ENCODE data around the gene NCOA7.
A peak's percentile ranks its signal among the peaks of the same experiment; 100 is the strongest.

Gene NCOA7

DNA sequence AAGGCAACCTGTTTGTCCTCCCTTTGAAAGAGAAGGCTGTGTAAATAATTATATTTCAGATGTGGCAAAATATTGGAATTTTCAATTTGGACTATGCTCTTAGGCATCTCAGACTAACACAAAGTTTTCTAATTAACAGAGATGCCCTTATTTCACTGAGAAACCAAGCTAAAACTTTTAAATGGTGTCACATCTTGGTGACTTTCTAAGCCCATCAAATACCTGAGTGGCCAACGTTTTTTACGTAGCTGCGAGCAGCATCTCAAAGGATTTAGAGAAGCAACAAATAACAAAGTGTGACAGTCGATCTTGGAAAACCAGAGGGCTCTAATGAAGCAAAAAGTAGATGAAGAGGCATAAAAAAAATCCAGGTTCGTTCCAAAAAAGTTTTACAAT lies 44.7 kb upstream of the NCOA7 start:
- no peak for TF ChIP-seq ZFX (IDR thresholded peaks at IDR 0.05; ENCODE audit: borderline replicate concordance)
- TF ChIP-seq, protein P1, sequence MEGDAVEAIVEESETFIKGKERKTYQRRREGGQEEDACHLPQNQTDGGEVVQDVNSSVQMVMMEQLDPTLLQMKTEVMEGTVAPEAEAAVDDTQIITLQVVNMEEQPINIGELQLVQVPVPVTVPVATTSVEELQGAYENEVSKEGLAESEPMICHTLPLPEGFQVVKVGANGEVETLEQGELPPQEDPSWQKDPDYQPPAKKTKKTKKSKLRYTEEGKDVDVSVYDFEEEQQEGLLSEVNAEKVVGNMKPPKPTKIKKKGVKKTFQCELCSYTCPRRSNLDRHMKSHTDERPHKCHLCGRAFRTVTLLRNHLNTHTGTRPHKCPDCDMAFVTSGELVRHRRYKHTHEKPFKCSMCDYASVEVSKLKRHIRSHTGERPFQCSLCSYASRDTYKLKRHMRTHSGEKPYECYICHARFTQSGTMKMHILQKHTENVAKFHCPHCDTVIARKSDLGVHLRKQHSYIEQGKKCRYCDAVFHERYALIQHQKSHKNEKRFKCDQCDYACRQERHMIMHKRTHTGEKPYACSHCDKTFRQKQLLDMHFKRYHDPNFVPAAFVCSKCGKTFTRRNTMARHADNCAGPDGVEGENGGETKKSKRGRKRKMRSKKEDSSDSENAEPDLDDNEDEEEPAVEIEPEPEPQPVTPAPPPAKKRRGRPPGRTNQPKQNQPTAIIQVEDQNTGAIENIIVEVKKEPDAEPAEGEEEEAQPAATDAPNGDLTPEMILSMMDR (IDR thresholded peaks at IDR 0.05), result no peak
- no peak overlapping the region for H3K27ac ChIP-seq

DNA sequence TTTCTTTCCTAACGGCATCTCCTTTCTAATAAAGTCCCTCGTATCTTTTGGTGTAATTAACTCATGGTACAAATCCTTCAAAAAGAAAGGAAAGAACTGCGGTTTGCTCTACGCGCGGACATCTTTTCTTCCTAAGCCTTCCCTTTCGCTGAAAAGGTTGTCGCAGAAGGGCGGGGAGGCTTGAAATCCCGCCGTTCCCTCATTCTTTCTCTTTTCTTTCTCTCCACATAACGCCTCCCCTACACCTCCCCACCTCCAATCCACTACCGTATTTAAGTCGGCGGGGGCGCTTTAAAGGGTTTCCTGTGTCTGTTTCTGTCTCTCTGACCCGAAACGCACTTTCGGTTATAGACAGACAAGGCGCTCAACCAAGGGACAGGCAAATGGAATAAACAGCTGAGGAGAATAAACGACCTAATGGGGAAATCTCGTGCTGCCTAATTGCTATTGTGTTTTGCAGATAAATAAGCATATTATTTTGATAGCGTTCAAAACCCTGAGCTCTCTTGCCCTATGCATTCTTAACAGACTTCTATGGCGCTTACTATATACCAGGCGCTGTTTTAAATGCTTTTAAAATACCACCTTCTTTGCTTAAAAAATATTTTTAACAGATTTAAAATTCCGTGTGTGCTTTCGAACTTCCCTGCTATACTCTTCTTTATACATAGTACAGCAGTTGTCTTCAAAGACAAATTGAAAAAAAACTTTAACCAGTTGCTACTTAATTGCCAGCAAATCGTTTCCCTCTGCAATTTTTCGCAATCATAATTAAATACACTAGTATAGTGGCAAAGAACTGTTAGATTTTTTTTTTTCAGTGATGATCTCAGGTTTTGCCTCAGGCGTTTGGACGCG lies 43.8 kb upstream of the NCOA7 start:
- TF ChIP-seq, protein P1 (IDR thresholded peaks at IDR 0.05), result no peak
- TF ChIP-seq ZFX (IDR thresholded peaks at IDR 0.05; ENCODE audit: borderline replicate concordance), result no peak
- no peak overlapping the region for H3K27ac ChIP-seq

DNA sequence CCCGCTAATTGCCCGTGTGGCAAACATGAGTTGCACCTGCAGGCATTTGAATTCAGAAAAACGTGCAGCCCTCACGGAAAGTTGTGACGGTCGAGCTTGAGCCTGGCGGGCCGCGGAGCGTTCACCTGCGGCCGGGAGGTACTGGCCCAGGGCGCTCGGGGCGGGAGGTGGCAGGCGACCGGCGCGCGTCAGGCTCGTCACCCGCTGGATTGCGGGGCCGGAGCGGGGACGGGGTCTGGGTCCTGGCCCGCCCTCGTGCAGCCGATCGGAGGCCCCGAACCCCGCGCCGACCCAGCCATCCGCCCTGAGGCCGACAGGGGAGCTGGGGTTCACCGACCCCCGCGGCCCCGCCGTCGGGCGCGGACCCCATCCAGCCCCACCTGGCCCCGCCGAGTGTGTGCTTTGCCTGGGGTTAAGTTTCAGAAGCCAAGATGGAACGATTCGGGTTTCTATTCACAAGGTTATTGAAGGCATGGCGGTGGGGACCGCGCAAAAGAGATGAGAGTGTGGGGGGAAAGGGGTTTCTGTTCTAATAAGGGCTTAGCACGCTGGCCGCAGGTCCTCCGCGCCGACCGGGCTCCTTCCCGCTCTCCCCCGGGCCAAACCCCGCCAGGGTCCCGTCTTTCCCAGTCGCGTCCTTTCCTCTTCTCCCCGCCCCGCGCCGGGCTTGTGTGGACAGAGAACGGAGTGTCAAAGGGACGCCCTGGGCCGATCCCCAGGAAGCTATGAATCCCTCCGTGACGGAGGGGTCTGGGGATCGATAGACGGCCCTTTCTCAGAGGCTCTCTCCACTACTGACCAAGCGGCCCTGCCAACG lies 43.0 kb upstream of the NCOA7 start:
- TF ChIP-seq, protein P1 (IDR thresholded peaks at IDR 0.05), result no peak
- TF ChIP-seq ZFX (IDR thresholded peaks at IDR 0.05; ENCODE audit: borderline replicate concordance), result no peak
- no peak overlapping the region for H3K27ac ChIP-seq

DNA sequence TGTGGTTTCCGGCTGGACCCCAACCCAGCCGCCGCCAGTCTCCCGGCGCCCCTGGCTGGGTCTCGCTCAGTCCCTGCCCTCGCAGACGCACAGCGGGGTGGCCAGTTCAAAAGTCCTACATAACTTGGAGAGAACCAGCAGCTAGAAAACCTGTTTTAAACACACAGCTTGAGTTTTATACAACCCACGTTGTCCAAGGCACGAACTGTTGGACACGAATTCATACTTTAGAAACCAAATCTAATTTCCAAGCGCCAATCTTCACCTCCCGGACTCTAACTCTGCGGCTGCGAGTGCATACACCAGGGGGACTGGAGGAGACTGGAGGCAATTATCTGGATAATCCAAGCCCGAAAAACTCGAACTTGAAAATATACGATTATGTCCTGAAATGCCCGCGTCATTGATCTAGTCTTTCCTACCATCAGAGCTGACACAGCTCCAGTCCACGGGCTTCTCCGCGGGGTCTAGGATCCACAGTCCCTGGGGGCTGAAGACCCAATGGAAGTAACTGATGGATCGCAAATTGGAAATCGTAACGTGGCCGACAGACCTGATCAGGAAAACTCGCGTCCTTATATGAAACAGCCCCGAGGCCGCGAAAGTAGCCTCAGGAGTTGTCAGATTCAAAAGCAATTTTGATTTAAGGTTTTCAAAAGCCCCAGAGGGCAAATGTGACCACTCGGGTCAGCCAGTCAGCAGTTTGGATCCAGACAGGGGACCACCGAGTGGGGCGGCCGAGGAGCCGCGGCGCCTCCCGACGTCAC lies 42.2 kb upstream of the NCOA7 start:
- no peak overlapping the region for H3K27ac ChIP-seq
- no peak for TF ChIP-seq ZFX (IDR thresholded peaks at IDR 0.05; ENCODE audit: borderline replicate concordance)
- TF ChIP-seq, protein P1 (IDR thresholded peaks at IDR 0.05), result no peak

DNA sequence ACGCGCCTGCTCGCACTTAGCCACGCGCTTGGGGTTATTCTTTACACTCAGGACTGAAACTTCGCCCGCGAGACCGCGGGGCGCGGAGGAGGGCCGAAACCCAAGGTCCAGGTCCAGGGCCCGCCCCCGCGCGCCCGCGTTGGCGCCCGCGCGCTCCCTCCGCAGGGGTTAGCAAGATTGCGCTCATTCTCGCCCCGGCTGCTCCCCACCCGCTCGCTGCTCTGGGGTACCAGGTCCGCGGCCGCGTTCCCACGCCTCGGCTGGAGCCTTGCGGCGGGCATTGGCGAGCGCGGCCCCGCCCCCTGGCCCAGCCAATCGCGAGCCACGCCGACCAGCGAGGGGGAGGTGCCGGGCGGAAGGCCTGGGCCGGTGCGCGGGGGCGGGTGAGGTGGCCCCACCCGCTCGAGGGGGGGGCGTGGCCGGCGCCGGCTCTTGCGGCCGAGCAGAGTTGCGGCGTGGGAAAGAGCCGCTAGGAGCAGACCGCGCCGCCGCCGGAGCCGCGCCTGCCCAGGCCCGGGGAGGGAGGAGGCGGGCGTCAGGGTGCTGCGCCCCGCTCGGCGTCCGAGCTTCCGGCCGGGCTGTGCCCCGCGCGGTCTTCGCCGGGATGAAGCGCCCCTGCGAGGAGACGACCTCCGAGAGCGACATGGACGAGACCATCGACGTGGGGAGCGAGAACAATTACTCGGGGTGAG lies 41.4 kb upstream of the NCOA7 start, which contains the start of gene HEY2:
TSS of gene HEY2 (plus strand) at position 460 of the 692 bp plus-strand sequence. CDS start at position 605, 145 bp downstream.
- no peak for TF ChIP-seq ZFX (IDR thresholded peaks at IDR 0.05; ENCODE audit: borderline replicate concordance)
- TF ChIP-seq, protein P1 (IDR thresholded peaks at IDR 0.05), result peak; percentile 33
- H3K27ac ChIP-seq, result no peak within 1 kb of the TSS

DNA sequence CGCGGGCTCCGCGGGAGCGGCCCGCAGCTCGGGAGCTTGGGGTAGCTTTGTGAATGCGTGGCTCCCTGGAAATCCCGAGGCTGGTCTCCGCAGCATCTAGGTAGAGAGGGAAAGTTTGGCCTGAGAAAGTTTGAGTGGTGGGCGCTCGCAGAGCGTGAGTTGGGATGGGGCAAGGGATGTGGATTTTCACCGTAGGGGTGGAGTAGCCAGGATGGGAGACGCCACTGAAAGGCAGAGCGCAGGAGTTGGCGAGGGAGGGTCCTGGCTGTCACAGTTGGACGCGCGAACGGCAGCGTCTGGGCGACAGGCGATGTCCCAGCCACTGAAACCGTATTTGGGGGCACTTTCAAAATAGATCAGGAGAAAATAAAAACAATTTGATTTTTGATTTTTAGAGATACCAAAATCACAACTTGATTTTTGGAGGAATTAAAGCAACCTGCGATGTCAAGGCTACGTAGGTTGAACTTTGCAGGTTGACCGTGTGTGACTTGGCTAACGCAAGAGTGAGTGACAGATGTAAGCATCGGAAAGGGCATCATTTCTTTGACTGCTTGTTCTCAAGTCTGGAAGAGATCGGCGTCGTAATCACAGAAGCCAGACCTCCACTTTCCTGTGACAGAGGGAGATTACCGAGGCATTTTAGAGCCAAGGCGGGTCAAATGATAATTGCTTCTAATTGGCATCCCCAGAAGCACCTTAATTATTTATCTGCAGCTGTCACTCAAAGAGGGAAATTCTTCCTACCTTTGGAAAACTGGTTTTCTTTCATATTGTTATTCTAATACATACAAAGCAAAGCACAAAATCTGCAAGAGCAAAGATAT lies 40.7 kb upstream of the NCOA7 start:
- TF ChIP-seq ZFX (IDR thresholded peaks at IDR 0.05; ENCODE audit: borderline replicate concordance), result no peak
- TF ChIP-seq, protein P1 (IDR thresholded peaks at IDR 0.05), result no peak
- H3K27ac ChIP-seq, result no peak overlapping the region

Data from 22Rv1 (cell line).